Measurements from ENCODE around the gene CNR2. TPM values are rescaled to one million over a fixed set of nuclear protein-coding genes. Genes with fewer than 3 reads are reported as not detected.

CNR2 gene
- total and polyA plus RNA-seq, 7 donors: 0.01 to 0.13 (median 0.08) TPM; not detected in 4

DNA sequence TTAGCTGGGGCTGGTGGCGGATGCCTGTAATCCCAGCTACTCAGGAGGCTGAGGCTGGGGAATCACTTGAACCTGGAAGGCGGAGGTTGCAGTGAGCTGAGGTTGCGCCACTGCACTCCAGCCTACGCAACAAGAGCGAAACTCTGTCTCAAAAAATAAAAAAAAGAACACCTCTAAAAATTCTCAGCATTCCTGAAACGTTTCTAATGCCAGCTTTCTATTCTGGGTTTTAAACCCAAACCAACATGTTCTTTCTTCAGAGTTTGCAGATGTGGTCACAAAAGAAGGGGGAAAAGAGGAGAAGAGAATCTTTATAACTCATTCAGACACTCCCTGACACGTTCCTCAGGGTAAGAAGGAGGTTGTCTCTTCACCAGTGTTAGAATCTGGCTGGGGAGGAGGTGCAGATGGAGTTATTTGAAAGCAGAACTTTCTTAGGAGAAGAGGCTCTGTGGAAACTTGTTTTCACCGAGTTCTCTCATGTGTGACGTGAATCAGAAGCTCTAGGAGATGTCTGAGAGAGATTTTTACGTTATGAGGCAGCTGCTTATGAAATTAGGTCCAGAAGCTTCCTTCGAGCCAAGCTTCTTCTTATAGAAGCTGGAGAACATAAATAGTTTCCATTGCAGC, 17.8 kb upstream of the CNR2 start:
- TF ChIP-seq, protein P1, sequence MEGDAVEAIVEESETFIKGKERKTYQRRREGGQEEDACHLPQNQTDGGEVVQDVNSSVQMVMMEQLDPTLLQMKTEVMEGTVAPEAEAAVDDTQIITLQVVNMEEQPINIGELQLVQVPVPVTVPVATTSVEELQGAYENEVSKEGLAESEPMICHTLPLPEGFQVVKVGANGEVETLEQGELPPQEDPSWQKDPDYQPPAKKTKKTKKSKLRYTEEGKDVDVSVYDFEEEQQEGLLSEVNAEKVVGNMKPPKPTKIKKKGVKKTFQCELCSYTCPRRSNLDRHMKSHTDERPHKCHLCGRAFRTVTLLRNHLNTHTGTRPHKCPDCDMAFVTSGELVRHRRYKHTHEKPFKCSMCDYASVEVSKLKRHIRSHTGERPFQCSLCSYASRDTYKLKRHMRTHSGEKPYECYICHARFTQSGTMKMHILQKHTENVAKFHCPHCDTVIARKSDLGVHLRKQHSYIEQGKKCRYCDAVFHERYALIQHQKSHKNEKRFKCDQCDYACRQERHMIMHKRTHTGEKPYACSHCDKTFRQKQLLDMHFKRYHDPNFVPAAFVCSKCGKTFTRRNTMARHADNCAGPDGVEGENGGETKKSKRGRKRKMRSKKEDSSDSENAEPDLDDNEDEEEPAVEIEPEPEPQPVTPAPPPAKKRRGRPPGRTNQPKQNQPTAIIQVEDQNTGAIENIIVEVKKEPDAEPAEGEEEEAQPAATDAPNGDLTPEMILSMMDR (IDR thresholded peaks at IDR 0.05): no peak
- Histone ChIP-seq H3K36me3 (ENCODE audit: insufficient read depth in 1 of 2, low read depth in 1 of 2) (no peaks in the 10 kb centered on the region), H3K27me3 (ENCODE audit: insufficient read depth in 3 of 3, low read length in 2 of 3) (no peaks in the 10 kb centered on the region), H3K4me3 (no peak overlapping the region), H3K4me1 (no peaks in the 10 kb centered on the region), H3K27ac (no peak overlapping the region), H3K9me3 (no peaks in the 10 kb centered on the region)
- intact Hi-C loops (cut with DNase I): no loop called here
- no peak for DNase-seq
- 47 to 53% (median 53%) methylated on average over 11 of the region's 11 CpGs for WGBS, 3 donors
- ATAC-seq: no peak

DNA sequence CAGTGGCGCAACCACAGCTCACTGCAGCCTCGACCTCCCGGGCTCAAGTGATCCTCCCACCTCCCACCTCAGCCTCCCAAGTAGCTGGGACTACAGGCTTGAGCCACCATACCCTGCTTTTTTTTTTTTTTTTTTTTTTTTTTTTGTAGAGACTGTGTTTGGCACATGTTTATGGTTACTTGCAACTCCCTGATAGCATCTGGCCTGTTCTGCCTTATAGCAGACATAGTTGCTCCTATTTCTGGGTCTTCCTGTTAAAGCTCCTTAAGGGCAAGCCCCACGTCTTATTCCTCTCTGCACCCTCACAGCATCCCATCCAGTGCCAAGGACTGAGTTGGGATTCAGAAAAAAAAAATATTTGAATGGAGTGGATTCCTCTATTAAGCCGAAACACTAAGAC, 17.1 kb upstream of the CNR2 start:
- 85 to 89% (median 88%) methylated on average over 5 of the region's 5 CpGs for WGBS, 3 donors
- TF ChIP-seq, protein P1 (IDR thresholded peaks at IDR 0.05): no peak
- intact Hi-C loops (cut with DNase I): no loop called here

DNA sequence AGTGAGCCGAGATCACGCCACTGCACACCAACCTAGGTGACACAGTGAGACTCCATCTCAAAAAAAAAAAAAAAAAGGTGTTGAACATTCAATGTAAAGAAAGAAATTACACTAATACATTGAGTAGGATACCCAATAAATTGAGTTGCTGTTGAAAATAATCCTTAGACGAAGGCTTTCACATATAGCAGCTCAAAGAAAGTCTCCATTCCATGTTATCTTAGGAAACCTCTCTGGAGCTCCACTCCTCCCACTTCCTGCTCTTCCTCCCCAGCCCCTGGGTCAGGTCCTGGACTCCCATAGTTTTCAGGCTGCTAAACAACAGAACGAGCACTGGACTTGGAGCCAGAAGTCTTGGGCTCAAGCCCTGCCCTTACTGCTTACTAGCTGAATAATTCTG, 15.6 kb upstream of the CNR2 start:
- TF ChIP-seq, protein P1 (IDR thresholded peaks at IDR 0.05): no peak
- H3K4me3 ChIP-seq: no peak overlapping the region
- intact Hi-C loops (cut with DNase I): no loop called here
- WGBS, 3 donors: 80 to 86% (median 84%) methylated on average over 4 of the region's 4 CpGs
- DNase-seq (no peak), ATAC-seq (no peak)
- H3K27me3 ChIP-seq (ENCODE audit: insufficient read depth in 3 of 3, low read length in 2 of 3): no peaks in the 10 kb centered on the region
- H3K27ac ChIP-seq: no peak overlapping the region
- peaks cover 5% of the 10 kb centered on the region for H3K4me1 ChIP-seq
- H3K9me3 ChIP-seq: no peaks in the 10 kb centered on the region
- no peaks in the 10 kb centered on the region for H3K36me3 ChIP-seq (ENCODE audit: insufficient read depth in 1 of 2, low read depth in 1 of 2)

More for the DNA sequence above, 17.1 kb upstream of the CNR2 start:
- DNase-seq: no peak
- no peaks in the 10 kb centered on the region for H3K4me1 ChIP-seq
- no peaks in the 10 kb centered on the region for H3K9me3 ChIP-seq
- ATAC-seq: no peak
- no peak overlapping the region for H3K4me3 ChIP-seq
- H3K27ac ChIP-seq: no peak overlapping the region
- no peaks in the 10 kb centered on the region for H3K27me3 ChIP-seq (ENCODE audit: insufficient read depth in 3 of 3, low read length in 2 of 3)
- H3K36me3 ChIP-seq (ENCODE audit: insufficient read depth in 1 of 2, low read depth in 1 of 2): no peaks in the 10 kb centered on the region

DNA sequence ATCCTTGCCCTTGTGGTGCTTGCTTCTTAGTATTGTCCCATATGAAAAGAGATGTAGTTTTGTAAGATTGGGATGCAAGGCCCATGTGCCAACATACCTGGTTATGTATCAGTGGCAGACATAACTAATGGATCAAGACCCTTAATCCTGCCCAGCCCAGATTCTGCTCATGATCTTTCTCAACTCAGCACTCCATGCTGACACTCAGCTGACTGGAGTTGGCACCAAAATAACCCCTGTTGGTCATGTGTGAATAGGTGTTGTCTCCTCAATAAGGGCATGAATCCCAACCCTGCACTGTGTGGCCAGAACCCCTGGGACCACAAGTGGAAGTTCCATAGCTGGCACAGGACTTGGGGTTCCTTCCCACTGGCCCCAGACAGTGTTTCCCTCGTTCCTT, 13.9 kb upstream of the CNR2 start:
- H3K9me3 ChIP-seq: no peaks in the 10 kb centered on the region
- H3K27me3 ChIP-seq (ENCODE audit: insufficient read depth in 3 of 3, low read length in 2 of 3): no peaks in the 10 kb centered on the region
- ATAC-seq (no peak), DNase-seq (no peak)
- TF ChIP-seq, protein P1 (IDR thresholded peaks at IDR 0.05): no peak
- peaks cover 5% of the 10 kb centered on the region for H3K4me1 ChIP-seq
- H3K36me3 ChIP-seq (ENCODE audit: insufficient read depth in 1 of 2, low read depth in 1 of 2): no peaks in the 10 kb centered on the region
- no peak overlapping the region for H3K4me3 ChIP-seq
- H3K27ac ChIP-seq: no peak overlapping the region
- intact Hi-C loops (cut with DNase I): no loop called here
- WGBS, 3 donors: 38 to 64% (median 57%) methylated on average over 1 of the region's 1 CpG

DNA sequence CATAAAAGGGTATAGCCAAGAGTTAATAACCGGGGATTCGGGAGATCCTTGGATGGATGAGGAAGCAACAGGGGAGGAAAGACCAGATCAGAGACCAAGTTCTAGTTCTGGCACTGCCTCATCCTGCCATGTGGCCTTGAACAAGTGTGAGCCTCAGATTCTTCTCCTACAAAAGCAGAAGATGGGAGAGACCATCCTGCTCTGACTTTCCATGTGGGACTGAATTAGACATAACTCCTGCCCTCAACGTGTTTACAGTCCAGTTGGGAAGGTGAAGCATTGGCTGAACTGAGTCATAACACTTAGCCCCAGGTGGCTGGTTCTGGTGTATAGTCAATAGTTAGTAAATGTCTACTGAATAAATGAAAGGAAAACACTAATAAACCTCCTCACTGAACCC, 12.1 kb upstream of the CNR2 start:
- no peaks in the 10 kb centered on the region for H3K9me3 ChIP-seq
- no peak overlapping the region for H3K4me3 ChIP-seq
- intact Hi-C loops (cut with DNase I): no loop called here
- TF ChIP-seq, protein P1 (IDR thresholded peaks at IDR 0.05): no peak
- peaks cover 10% of the 10 kb centered on the region for H3K4me1 ChIP-seq
- 74 to 79% (median 77%) methylated on average over 3 of the region's 3 CpGs for WGBS, 3 donors
- H3K27me3 ChIP-seq (ENCODE audit: insufficient read depth in 3 of 3, low read length in 2 of 3): no peaks in the 10 kb centered on the region
- no peak for ATAC-seq
- no peak for DNase-seq
- no peak overlapping the region for H3K27ac ChIP-seq
- H3K36me3 ChIP-seq (ENCODE audit: insufficient read depth in 1 of 2, low read depth in 1 of 2): no peaks in the 10 kb centered on the region

All from psoas muscle (tissue), 8 donors.